HG03469 (cell line): ENCODE measurements around the gene PRMT3.
A peak's percentile ranks its signal among the peaks of the same experiment; 100 is the strongest.
"Not testable (repeated sequence)": the region's sequence is repeated elsewhere in the genome, so short reads cannot be mapped to it uniquely, and the experiment has no call there.

Experiments
- ATAC-seq: cut with Tn5 transposase; IDR thresholded peaks from one replicate; pipeline ENCODE4 v1.9.1; 2021; ENCODE audit warnings: mild to moderate bottlenecking, moderate library complexity, moderate number of reproducible peaks; ENCODE audit not compliant: unreplicated experiment

PRMT3 gene

GRCh38 chr11:20497124-20497792 is 109.7 kb downstream of the PRMT3 start:
- no peak for ATAC-seq

DNA sequence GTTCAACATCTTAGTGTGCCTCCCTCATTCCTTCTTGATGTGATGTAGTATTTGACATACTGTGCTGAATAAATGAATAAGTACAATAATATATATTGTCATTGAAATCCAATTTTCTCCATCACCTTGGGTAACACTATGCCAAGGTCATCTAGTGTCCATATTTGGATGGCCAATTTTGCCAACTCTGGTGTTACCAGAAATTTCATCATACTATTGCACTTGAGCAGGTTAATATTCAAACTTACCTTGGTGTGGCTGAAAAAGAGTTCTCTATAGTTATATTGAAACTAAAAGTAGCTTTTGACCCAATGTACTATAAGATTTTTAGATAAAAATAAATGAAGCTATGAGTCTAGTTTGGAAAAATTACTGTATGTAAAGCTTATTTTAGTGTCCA is 113.7 kb downstream of the PRMT3 start:
- no peak for ATAC-seq

DNA sequence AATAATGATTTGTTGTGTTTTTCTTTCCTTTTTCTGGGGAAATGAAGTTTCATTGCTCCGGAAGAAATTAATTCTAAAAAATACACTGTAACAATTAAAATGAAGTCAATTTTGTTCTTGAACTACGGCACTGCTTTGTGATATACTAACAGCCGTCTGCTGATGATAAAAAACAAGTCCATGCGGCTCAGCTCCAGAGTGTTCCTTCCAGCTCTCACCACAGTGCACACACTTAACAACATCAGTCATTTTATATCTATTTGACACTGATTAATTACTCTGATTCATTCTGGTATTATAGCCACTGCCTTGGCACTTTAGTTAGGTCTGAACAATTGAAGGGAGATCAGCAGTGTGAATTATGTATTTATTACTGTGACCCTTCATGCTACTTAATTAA is 114.5 kb downstream of the PRMT3 start:
- ATAC-seq: no peak

DNA sequence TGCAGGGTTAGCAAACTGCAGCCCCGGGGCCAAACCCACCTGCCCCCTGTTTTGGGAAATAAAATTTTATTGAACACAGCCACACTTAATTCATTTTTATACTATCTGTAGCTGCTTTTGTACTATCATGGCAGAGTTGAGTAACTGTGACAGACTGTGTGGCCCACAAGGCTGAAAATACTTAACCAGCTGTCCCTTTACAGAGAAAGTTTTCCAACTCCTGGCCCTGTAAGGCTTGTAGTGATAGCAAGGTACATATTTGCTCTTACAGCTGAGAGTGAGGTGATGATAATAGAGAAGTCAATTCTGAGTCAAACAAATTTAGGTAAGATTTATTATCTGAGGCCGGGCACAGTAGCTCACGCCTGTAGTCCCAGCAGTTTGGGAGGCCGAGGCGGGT is 124.5 kb downstream of the PRMT3 start:
- no peak for ATAC-seq

DNA sequence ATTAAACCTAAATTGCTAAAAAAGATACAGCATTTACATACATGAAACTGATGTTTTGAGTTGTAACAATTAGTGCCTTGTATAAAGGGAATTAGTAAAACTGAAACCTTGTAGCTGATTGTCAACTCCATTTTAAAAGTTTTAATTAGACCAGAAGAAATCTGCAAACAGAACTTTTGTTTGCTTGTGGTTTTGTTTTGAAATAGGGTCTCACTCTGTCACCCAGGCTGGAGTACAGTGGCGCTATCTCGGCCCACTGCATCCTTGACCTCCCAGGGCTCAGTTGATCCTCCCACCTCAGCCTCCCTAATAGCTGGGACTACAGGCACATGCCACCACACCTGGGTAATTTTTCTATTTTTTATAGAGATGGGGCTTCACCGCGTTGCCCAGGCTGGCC is 125.4 kb downstream of the PRMT3 start:
- ATAC-seq: no peak

- no peak for ATAC-seq
These were observed 130.9 kb downstream of the PRMT3 start for GRCh38 chr11:20518323-20518834.

- no peak for ATAC-seq
These were observed 135.0 kb downstream of the PRMT3 start for GRCh38 chr11:20522536-20522935.

GRCh38 chr11:20529757-20530156 is 142.2 kb downstream of the PRMT3 start:
- no peak for ATAC-seq

GRCh38 chr11:20530942-20531703 is 143.6 kb downstream of the PRMT3 start:
- ATAC-seq: peak; percentile 59

- no peak for ATAC-seq
These were observed 147.9 kb downstream of the PRMT3 start for GRCh38 chr11:20535271-20535881.

DNA sequence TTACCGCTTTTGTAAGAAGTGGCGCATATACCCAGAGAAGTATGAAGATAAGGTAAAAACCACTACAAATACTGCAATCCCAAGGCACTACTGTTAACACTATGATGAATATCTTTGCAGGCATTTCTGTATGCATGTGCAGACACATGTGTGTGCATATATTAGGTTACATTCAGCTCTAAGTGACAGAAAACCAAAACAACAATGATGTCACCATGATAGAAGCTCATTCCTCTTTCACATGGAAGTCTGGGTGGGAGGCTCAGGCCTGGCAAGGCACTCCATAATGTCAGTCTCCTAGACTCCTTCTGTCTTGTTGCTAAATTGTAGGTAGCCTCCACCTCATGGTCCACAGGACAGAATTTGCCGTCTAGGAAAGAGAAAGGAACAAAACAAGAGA is 148.8 kb downstream of the PRMT3 start:
- ATAC-seq: no peak

DNA sequence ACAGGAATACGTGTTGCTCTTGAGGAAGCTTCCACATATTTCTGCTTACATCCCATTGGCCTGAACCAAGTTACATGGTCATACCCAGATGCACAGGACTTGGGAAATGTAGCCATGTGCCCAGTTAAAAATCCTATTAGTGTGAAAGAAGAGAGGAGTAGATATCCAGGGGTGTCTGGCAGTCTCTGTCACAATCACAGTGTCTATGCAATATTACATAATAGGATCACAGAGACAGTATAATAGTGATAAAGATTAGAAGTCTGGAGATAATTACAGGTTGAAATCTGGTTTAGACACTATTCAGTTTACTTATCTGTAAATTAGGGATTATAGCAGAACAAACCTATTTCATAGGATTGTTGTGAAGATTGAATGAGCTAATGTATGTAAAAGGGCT is 149.3 kb downstream of the PRMT3 start:
- ATAC-seq: no peak

DNA sequence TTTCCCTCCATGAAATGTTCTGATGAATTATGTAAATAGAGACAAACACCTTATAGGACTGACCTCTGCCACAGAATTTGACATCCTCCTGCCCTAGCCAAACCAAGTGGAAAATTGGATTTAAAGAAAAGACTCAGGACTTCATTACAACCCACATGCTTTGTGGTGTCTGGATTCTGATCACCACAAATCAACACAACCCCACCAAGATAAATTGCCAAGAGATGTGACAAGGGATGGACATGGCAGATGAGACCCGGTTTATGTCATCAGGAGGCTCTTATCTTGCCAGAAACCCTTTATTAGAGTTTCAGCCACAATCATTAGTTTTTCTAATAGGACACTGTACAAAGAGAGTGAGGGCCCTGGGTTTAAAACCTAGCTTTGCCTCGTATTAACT is 154.0 kb downstream of the PRMT3 start:
- ATAC-seq: no peak

DNA sequence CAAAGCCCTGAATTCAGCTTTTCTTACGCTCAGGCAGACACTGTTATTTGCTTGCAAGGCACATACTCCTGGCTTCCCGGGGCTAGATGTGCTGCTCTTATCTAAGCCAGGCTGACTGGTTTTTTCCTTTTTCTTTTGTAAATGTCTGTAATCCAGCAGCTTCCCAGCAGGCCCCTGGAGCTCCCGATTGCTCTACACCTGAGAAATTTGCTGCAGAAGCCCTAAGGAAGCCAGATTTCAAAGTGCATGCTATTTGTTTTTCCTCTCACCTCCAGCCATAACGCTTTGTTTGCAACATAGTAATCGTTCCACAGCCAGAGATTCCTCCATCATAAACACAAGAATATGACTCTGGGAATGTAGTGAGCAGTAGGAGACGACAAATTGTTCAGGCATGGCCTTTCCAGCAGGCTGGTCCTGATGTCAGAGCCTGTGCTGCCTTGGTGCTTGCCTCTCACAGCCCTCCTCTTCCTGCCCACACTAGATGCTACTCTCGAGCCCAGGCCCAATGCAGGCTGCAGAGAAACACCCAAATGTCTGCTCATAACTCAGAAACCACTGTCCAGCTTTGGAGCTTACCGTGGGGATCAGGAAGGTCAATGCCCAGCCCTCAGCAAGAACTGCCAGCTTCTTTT is 157.2 kb downstream of the PRMT3 start:
- ATAC-seq: no peak

DNA sequence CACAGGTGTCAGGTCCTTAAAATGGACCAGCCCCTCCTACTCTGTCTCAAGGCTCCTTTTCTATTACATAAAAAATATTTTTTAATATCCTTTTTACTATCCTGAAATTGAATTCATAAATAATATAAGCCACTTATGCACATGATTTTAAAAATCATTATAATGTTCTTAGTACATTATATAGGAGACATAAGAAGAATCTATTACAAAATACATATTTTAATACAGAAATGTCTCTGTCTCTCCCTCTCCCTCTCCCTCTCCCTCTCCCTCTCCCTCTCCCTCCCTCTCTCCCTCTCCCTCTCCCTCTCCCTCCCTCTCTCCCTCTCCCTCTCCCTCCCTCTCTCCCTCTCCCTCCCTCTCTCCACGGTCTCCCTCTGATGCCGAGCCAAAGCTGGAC is 159.9 kb downstream of the PRMT3 start:
- ATAC-seq: no peak

GRCh38 chr11:20551096-20551495 is 163.6 kb downstream of the PRMT3 start:
- ATAC-seq: no peak

- ATAC-seq: no peak
These were observed 168.3 kb downstream of the PRMT3 start for GRCh38 chr11:20555783-20556182.

DNA sequence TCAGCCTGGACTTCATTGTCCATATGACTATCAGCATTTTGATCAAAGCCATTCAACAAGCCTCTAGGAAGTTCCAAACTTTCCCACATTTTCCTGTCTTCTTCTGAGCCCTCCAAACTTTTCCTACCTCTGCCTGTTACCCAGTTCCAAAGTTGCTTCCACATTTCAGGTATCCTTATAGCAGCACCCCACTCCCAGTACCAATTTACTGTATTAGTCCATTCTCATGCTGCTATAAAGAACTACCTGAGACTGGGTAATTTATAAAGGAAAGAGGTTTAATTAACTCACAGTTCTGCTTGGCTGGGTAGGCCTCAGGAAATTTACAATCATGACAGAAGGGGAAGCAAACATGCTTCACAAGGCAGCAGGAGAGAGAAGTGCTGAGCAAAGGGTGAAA is 168.9 kb downstream of the PRMT3 start:
- ATAC-seq: not testable (repeated sequence)

DNA sequence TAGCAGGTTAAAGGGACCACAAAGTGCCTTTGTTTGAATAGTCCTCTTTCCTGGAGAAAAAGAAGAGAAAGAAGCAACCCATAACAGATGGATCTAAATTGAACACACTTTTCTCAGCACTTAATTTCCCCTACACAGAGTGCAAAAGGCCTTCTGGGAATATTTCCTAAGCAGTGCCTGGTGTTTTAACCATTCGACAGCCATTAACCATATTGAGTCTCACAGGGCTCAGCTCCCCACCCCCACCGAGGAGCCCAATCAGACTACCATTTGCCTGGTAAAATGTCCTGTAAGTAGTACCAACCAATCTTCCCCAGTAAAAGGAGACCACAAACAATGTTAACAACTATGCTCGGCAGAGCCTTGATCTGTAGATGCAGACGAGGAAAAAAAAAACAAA is 171.2 kb downstream of the PRMT3 start:
- ATAC-seq: no peak
